HPDE6-E6E7 (cell line): Measurements from ENCODE around the gene POLR2F.
"Not testable (repeated sequence)": the region's sequence is repeated elsewhere in the genome, so short reads cannot be mapped to it uniquely, and the experiment has no call there.

Experiments
- DNase-seq: peaks from one replicate; pipeline ENCODE4 v3.0.0; 2011; ENCODE audit warnings: missing footprints; ENCODE audit errors: extremely low spot score

POLR2F gene

DNA sequence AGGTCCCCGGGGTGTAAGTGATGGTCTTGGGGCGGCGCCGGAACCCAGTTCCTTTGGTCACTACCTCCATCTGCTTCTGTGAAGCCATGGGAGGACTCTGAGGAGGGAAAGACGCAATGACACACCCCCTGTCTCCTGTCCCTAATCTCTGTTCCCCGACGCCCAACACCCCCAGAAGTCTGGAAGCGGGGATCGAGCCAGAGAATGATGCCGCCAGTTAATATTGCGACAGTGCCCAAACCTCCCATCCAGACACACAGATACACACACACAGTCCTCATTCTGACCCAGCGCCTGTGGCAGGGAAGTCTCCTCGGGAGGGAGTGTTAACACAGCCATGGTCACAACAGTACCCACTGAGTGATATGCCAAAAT is 450 bp upstream of the POLR2F start:
- no peak for DNase-seq

GRCh38 chr22:37954686-37955085 is 1.2 kb downstream of the POLR2F start:
- DNase-seq: no peak

DNA sequence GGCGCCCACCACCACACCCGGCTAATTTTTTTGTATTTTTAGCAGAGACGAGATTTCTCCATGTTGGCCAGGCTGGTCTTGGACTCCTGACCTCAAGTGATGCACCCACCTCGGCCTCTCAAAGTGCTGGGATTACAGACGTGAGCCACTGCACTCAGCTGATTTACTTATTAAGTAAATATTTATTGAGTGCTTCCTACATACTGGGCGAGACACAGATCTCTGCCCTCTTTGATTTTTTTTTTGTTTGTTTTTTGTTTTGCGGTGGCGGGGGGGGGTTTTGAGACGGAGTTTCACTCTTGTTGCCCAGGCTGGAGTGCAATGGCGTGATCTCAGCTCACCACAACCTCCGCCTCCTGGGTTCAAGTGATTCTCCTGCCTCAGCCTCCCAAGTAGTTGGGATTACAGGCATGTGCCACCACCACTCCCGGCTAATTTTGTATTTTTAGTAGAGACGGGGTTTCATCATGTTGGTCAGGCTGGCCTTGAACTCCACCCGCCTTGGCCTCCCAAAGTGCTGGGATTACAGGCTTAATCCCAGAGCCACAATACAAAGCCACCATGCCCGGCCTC is 2.4 kb downstream of the POLR2F start:
- DNase-seq: not testable (repeated sequence)

DNA sequence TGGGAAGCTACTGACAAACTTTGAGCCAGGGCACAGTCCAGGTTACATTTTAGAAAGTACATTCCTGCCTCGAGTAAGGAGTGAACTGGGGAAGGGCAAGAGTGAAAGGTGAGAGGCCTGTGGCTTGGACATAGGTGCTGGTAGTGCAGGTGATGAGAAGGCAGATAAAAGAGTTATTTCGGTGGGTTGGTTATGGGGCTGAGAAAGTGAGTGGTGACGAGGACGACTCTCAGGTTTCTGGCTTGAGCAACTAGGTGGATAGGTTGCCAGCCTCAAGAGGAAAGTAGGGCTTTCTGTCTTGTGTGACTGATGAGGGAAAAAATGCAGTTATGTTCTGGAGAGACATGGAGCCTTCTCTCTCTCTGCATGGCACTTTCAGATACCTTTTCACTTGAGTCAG is 3.7 kb downstream of the POLR2F start:
- DNase-seq: no peak

GRCh38 chr22:37959231-37959825 is 5.8 kb downstream of the POLR2F start:
- DNase-seq: no peak

DNA sequence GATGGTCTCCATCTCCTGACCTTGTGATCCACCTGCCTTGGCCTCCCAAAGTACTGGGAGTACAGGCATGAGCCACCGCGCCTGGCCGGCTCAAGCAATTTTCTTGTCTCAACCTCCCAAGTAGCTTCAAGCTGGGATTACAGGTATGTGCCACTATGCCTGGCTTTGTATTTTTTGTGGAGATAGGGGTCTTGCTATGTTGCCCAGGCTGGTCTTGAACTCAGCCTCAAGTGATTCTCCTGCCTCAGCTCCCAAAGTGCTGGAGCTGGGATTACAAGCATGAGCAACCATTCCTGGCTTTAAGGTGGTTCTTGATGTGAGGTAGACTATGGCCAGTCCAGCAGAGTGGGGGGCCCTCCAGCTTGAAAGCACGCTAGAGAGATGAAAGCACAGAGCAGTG is 7.6 kb downstream of the POLR2F start:
- no peak for DNase-seq

- DNase-seq: no peak
Measured at GRCh38 chr22:37965940-37966664, 12.6 kb downstream of the POLR2F start.

- DNase-seq: no peak
Measured at GRCh38 chr22:37967147-37967546, 13.6 kb downstream of the POLR2F start.

DNA sequence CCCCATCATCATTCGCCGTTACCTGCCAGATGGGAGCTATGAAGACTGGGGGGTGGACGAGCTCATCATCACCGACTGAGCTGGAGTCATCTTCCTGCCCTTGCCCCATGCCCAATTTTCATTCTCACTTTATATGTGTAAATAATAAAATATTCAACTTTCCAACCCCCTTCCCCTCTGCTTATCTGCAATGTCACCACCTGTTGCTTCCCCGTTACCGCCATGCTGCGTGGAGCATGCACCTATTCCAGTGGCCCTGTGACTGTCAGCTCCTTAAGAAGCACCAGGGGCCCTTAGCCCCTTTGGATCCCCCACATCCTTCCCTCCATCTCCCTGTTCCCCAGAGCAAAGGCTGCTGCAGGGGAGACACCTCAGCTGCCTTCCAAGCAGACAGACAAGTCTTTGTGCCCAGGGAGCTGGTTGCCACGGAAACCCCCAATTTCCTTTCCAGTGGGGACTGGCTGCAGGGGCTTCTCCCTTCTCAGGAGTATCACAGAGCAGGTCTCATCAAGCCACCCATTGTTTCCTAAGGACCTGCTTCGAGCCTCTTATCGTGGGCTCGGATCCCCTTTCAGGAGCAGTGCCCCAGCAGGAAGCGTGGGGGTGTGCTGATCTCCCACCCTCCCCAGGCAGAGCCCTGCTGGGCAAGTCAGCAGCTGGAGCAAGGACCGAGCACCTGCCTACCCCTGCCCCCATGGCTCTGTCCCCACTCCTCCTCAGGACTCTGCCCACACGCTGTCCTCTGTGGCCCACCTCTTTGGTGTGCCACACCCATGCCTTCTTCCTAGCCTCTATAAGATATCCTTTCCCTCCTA is 14.3 kb downstream of the POLR2F start:
- DNase-seq: no peak

DNA sequence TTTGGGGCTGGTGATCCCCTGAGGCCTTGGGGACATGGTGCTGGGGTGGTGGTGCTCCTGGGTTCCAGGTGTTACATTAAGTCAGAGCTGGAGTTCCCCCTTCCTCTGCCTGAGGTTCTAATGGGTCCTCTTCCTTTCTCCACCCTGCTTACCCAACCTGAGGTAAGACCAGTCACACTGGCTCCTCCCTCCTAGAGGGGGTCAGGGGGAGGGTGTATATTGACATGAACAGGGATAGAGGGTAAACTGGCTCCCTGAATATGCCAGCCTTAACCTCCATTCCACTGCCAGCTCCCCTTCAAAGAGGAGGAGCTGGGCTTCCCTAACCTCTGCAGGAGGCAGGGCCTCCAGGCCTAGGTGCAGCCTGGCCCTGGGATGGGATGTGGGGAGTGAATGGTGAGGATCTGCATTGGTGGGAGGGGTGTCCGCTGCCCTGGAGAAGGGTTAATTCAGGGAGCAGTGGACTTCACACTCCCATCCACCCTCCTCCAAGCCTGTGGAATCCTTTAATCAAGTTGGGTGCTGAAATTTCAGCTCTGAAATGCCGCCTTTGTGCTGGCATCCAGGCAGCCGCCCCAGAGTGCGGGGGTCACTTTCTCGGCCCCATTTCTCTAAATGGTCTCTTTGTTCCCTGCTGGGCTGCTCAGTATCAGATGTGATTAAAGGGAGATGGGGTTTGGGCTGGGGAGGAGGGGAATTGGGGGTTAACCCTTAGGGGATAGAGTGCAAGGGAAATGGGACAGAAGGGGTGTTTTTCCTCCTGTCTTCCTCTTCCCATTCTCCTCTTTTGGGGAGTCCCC is 15.2 kb downstream of the POLR2F start:
- DNase-seq: no peak

DNA sequence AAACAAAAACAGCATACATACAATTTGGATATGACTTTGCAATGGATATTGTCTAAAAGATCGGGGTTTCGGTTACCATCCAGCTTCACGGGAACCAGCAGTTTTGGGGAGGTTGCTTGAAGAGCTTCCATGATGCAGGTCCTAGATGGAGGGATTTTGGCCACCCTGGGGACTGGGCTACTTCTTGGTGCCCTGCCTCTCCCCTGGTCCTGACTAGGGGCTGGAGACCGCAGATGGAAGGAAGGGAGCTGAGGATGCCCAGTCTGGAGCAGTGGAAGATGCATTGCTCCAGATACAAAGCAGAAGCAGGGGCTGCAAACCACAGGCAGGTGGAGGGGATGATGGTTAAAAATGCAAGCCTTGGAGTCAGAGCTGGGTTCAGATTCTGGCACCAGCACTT is 17.4 kb downstream of the POLR2F start:
- no peak for DNase-seq

GRCh38 chr22:37971475-37972434 is 18.3 kb downstream of the POLR2F start:
- no peak for DNase-seq

DNA sequence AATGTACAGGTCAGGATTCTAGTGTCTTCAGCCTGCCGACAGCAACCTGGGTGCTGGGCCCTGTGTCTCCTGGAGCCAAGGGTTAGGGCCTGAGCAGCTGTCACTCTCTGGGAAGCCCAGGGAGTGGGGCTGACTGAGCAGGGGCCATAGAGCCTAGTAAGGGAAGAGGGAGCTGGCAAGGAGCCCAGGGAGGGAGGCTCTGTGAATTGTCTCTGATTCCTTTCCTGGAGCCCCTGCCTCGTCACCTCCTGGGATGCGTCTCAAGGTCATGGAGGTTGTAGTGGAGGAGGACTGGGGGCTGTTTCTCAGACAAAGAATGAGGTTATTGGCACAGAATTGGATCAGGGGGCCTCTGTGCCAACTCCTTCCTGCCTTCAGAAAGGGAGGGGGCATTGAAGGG is 19.0 kb downstream of the POLR2F start:
- no peak for DNase-seq

GRCh38 chr22:37973271-37974170 is 20.0 kb downstream of the POLR2F start:
- no peak for DNase-seq

- no peak for DNase-seq
Measured at GRCh38 chr22:37975153-37975552, 21.7 kb downstream of the POLR2F start.

DNA sequence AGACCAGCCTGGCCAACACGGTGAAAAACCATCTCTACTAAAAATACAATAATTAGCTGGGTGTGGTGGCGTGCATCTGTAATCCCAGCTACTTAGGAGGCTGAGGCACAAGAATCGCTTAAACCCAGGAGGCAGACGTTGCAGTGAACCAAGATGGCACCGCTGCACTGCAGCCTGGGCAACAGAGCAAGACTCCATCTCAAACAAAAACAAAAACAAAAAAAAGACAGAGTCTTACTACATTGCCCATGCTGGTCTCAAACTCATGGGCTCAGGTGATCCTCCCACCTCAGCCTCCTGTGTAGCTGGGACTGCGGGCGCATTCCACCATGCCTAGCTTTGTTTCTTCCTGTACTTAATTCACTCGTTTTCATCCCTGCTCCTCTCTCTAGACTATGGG is 22.5 kb downstream of the POLR2F start:
- not testable (repeated sequence) for DNase-seq

DNA sequence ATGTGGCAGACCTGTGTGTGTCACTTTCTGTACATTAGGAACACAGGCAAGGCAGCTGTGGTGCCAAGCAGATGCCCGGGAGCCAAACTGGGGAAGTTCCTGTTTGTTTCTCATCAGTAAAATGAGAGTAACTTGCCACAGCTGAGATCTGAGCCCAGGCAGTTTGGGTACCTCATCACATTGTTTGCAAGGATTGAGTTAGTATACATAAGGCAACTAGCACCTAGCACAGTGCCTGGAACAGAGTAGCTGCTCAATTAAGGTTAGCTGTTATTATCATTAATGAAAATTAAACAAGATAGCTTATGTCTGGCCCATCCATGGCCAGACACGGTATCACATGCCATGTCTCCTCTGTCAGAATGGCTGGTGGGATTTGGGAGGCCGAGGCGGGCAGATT is 23.0 kb downstream of the POLR2F start:
- no peak for DNase-seq

DNA sequence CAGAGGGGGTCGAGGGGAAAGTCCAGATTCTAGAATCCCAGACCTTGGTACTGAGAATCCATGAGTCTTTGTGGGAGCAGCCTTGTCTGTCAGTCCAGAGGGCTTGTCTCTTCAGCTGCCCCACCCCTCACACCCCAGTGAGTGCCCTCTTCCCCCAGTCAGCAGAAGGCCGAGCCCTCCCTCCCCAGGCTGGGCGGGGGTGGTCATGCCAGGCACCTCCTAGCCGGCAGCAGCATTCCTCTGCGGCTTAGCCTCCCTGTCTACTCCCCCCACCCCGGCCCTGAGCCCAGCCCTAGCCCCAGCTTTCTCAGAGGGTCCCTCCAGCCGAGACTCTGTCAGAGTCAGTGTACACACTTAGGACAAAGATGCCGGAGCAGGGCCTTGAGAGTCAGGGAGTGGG is 26.3 kb downstream of the POLR2F start:
- no peak for DNase-seq

DNA sequence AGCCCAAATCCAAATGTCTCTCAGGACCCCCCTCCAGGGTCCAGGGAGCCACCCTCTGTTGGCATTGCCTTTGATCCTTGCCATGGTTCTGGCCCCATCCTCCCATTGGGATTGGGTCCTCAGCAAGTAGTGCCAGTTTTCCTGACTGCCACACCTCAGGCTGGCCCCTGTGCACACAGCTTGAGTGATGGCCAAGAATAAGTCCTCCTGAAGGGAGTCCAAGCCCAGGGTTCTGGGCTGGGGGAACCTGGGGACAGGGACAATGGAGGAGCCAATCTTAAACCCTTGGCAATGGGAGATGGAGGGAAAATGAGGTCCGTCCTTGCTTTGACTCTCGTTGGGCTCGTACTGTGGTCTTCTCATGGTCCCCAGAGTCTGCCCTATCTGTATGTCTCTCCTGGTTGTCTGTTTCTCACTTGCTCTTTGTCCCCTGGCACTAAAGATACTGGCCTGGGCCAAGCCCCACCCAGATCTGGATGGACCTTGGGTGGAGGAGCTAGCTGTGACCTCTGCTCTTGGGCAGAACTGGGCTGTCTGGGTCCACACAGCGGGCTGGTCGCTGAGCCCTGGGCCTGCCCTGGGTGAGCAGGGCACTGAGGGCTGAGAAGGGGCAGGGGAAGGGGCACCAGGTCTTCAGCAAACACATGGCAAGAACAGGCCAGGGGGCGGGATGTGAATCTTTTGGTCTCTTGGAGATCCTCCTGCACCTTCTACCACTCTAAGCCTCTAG is 27.9 kb downstream of the POLR2F start:
- no peak for DNase-seq
